ENCODE data around the gene PRIMA1.
"Not testable (repeated sequence)": the region's sequence is repeated elsewhere in the genome, so short reads cannot be mapped to it uniquely, and the experiment has no call there.

Gene PRIMA1

GRCh38 chr14:93788293-93788542 lies at the start of gene PRIMA1:
Gene PRIMA1, minus strand, starts transcription at chr14:93788485. Its CDS starts 767 bp downstream, at chr14:93787718.
- DNase-seq (ENCODE audit: low read depth): no peak

GRCh38 chr14:93834699-93835371 lies 46.5 kb upstream of the PRIMA1 start:
- DNase-seq (ENCODE audit: low read depth): no peak

- DNase-seq (ENCODE audit: low read depth): no peak
These were observed 44.4 kb upstream of the PRIMA1 start for GRCh38 chr14:93832665-93833064.

DNA sequence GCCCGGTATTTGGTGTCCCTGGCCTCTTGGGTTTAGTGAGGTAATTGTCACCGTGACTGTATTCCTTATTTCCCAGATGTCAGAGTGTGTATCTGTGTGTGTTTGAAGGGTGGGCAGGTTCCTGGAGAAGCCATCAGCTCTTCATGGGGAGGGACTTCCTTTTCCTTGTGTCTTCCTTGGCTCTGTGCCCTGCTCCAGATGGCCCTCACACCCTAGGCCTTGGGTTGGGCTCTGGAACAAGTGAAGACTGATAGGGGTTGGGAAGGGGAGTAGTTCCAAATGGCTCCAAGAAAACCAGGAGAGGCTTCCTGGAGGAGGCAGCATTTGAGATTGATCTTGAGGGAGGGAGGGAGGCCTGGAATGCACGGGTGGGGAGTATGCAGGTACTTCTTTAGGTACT lies 43.8 kb upstream of the PRIMA1 start:
- DNase-seq (ENCODE audit: low read depth): no peak

GRCh38 chr14:93830753-93831461 lies 42.6 kb upstream of the PRIMA1 start:
- no peak for DNase-seq (ENCODE audit: low read depth)

- DNase-seq (ENCODE audit: low read depth): no peak
These were observed 41.7 kb upstream of the PRIMA1 start for GRCh38 chr14:93829839-93830481.

GRCh38 chr14:93825235-93825553 lies 36.9 kb upstream of the PRIMA1 start:
- DNase-seq (ENCODE audit: low read depth): no peak

DNA sequence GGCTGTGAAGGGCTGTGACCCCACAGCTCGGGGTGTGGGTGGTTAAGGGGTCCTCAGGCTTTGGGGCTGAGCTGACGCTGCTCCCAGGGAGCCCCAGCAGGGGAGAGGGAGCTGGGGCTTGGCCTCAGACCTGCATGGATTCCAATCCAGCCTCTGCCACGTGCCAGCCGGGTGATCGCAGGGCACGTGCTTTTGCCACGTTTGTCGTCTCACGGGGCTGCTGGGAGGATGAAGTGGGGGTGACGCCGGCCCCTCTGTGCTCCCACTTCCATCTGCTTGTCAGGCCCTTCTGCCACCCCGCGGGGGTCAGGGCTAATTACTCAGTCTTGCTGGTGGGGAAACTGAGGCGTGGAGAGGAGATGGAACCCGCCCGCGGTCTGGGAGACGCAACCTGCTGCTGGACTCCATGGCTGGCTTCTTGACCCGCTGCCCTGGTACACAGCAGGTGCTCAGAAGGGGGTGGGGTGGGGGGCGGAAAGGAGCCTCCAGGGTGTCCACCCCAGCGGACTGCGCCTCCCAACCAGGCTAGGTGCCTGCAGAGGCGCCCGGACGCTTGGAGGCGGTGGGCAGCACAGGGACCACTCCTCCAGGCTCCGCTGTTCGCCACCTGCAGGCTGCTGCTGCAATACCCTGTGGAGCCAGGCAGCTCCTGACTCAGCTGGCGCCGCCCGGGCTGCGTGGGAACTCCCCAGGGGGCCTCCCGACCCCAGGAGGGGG lies 36.4 kb upstream of the PRIMA1 start:
- no peak for DNase-seq (ENCODE audit: low read depth)

- no peak for DNase-seq (ENCODE audit: low read depth)
These were observed 35.8 kb upstream of the PRIMA1 start for GRCh38 chr14:93824076-93824475.

DNA sequence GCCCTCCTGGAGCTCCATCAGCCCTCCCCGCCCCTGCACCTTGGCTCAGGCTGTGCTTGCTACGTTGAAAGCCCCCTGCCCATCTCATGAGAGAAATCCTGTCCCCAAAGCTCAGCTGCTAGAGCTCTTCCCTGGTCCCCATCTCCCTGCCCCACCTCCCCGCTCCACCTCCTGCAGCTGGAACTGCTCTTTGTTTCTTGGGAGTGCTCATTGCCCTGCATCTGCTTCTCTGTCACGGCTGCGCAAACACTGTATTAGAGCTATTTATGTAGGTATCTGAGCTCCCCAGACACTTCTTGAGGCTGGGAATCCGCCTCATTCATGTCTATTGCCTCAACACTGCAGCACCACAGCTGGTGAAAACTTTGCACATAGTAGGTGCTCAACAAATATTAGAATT lies 32.8 kb upstream of the PRIMA1 start:
- no peak for DNase-seq (ENCODE audit: low read depth)

DNA sequence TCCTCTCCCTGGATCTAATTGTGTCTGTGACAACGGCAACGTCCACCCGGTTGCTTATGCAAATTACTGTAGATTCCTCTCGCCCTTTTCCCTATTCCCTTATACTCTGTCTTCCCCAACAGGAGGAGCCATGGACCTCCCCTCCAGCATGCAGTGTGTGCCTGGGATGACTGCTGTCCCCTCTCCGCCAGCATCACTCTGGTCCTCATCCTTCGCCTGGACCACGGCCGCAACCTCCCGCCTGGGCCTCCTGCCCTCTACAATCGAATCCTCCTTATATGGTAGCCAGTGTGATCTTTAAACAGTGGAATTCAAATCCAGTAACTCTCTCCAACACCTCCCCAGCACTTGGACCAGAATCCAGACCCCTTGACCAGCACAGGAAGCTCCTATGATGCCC lies 30.6 kb upstream of the PRIMA1 start:
- no peak for DNase-seq (ENCODE audit: low read depth)

DNA sequence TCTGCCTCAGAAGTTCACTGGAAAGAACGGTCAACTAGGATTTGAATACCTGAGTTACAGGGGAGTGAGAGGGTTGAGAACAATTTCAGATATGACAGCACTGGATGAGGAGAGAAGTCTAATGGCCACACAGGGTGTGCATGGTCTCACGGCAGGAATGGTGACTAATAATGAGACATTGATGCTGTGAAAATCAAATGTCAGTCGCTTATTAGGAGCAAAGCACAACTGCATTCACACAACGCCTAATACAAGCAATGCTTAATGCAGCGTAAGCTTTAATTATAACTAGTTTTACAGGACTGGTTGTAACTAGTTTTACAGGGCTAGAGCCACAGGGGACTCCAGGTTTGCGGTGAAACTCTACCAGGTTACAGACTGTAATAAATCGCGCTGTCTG lies 23.4 kb upstream of the PRIMA1 start:
- no peak for DNase-seq (ENCODE audit: low read depth)

DNA sequence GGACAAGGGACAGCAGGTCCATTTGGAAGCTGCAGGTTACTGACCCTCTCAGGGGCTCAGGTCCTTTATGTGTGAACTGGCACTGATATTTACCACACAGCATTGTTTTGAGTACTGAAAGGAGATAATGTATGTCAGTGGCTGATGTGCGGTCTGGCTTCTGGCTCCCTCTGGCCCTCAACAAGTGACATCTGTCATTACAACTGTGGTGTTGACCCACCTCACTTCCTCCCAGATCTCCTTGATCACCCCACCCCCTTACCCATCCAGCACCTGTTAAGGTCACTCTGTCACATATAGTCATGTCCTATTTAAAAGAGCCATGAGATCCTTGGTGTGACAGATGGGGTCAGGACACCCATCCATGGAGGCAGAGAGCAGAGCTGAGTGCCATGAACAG lies 22.7 kb upstream of the PRIMA1 start:
- no peak for DNase-seq (ENCODE audit: low read depth)

GRCh38 chr14:93809491-93810420 lies 21.5 kb upstream of the PRIMA1 start:
- not testable (repeated sequence) for DNase-seq (ENCODE audit: low read depth)

GRCh38 chr14:93804654-93805053 lies 16.4 kb upstream of the PRIMA1 start:
- no peak for DNase-seq (ENCODE audit: low read depth)

GRCh38 chr14:93803408-93804318 lies 15.4 kb upstream of the PRIMA1 start:
- DNase-seq (ENCODE audit: low read depth): no peak

- DNase-seq (ENCODE audit: low read depth): no peak
These were observed 12.0 kb upstream of the PRIMA1 start for GRCh38 chr14:93799989-93800921.

DNA sequence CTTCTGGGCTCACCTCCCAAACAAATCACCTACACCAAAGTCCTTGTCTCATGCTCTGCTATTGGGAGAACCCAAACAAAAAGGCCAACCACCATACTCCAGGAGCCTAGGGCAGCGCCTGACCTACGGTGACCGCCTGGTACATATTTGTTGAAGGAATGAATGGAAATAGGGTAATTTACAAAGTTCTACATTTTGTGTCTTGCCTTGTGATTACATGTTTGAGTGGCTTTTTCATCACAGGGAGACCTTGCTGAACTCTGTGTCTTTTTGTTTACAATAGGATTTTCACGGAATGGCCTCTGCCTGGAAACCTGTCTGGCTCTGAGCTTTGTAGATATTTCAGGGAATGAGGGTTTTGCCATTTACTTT lies 11.3 kb upstream of the PRIMA1 start:
- no peak for DNase-seq (ENCODE audit: low read depth)

GRCh38 chr14:93797536-93797935 lies 9.3 kb upstream of the PRIMA1 start:
- no peak for DNase-seq (ENCODE audit: low read depth)

DNA sequence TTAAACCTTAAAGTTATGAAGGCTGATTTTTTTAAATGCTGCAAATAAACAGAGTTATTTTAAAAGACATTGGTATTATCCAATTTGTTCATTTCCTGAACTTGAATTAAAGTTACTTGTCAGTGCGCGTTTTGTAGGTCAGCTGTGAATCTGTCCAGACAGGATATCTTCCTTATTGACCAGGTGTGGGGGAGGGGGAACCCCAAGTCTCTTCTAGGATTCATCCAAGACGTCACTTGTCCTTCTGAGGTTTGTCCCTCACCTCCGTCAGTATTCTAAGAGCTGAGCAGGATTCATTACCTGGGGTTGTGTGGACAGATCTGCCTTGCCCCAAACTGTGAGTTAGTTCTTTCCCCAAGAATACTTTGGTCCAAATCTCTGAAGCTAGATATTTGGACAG lies 8.8 kb upstream of the PRIMA1 start:
- no peak for DNase-seq (ENCODE audit: low read depth)
